Calu3 (cell line): ENCODE data around the gene ZDHHC1. TPM values are rescaled to one million over a fixed set of nuclear protein-coding genes. Genes with fewer than 3 reads are reported as not detected.
"Not testable (repeated sequence)": the region's sequence is repeated elsewhere in the genome, so short reads cannot be mapped to it uniquely, and the experiment has no call there.

Source experiments
- BruUV-seq: library from RNA; stranded (reverse); fragments of 400-500 nt; replicated peaks from 2 replicates; lab custom pipeline; 2021; lab: Mats Ljungman, UMichigan
- CTCF ChIA-PET: fragments of 300-600 bp; sonication (Branson Sonifier 250); formaldehyde crosslinking; loops from one replicate; lab custom pipeline; 2022; ENCODE audit warnings: antibody characterized with exemption; lab: Charles Lee
- DNase-seq: peaks from one replicate; pipeline ENCODE4 v3.0.0; 2022
- H3K27ac Mint-ChIP-seq: one replicate; pipeline ENCODE4 v1.8.0; 2022; ENCODE audit warnings: mixed read lengths; ENCODE audit not compliant: unreplicated experiment
- H3K27me3 Mint-ChIP-seq: one replicate; pipeline ENCODE4 v1.8.0; 2022; ENCODE audit warnings: mixed read lengths; ENCODE audit not compliant: unreplicated experiment
- H3K36me3 Mint-ChIP-seq: one replicate; pipeline ENCODE4 v1.8.0; 2022; ENCODE audit warnings: mild to moderate bottlenecking, moderate library complexity, mixed read lengths; ENCODE audit not compliant: insufficient read depth, unreplicated experiment
- H3K4me1 Mint-ChIP-seq: one replicate; pipeline ENCODE4 v1.8.0; 2022; ENCODE audit warnings: mild to moderate bottlenecking, low read depth, mixed read lengths; ENCODE audit not compliant: unreplicated experiment
- H3K4me3 Mint-ChIP-seq: one replicate; pipeline ENCODE4 v1.8.0; 2022; ENCODE audit warnings: mild to moderate bottlenecking, low read depth, moderate library complexity, mixed read lengths; ENCODE audit not compliant: unreplicated experiment
- H3K9me3 Mint-ChIP-seq: one replicate; pipeline ENCODE4 v1.8.0; 2022; ENCODE audit warnings: low read depth, mixed read lengths; ENCODE audit not compliant: unreplicated experiment
- intact Hi-C: fragments of 100-400 bp; cut with micrococcal nuclease; formaldehyde crosslinking; loops from one replicate; pipeline ENCODE4 v1.10.0; 2022; ENCODE audit not compliant: unreplicated experiment
- total RNA-seq: library from RNA; stranded (reverse); gene quantifications from 2 replicates; pipeline ENCODE4 v1.2.3, GENCODE V29; 2022
- TF ChIP-seq, protein P1 (sequence below): fragments of 200-600 bp; IDR thresholded peaks from one replicate; pipeline ENCODE4 v1.8.0; 2022; ENCODE audit warnings: antibody characterized with exemption; ENCODE audit not compliant: unreplicated experiment

Gene ZDHHC1
- total RNA-seq, 1 experiment from 2014 or later = 22.6 TPM

DNA sequence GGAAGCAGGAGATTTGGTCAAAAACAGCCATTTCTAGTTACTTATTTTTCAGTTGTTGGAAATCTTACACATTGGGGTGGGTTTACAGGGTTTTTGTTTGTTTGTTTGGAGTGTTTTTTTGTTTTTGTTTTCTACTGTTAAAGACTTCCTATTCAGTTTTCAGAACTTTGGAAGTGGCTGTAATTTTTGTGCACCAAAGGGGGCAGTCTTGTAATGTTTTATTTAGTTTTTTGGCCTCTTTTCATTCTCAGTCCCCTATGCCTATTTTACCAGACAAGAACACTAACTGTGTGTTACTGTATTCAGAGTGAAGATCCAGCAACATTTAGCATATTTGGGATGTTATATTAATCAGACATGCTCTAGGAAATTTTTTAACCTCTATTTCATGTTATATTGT is 43.6 kb downstream of the ZDHHC1 start:
- intact Hi-C loops = no loop called here
- Mint-ChIP-seq H3K27ac (no peak overlapping the region), H3K9me3 (no peaks in the 10 kb centered on the region), H3K36me3 (no peaks in the 10 kb centered on the region), H3K4me1 (peaks cover 16% of the 10 kb centered on the region), H3K4me3 (no peak overlapping the region), H3K27me3 (no peaks in the 10 kb centered on the region)
- no TSS peak for BruUV-seq
- no peak for DNase-seq
- CTCF ChIA-PET = interaction anchor here (0.6 to 1.6 kb wide), 3 partner anchors 12 to 61 kb away, joined by 3 to 4 read pairs (median 4); no protein-coding TSS in a partner anchor
- TF ChIP-seq, protein P1, sequence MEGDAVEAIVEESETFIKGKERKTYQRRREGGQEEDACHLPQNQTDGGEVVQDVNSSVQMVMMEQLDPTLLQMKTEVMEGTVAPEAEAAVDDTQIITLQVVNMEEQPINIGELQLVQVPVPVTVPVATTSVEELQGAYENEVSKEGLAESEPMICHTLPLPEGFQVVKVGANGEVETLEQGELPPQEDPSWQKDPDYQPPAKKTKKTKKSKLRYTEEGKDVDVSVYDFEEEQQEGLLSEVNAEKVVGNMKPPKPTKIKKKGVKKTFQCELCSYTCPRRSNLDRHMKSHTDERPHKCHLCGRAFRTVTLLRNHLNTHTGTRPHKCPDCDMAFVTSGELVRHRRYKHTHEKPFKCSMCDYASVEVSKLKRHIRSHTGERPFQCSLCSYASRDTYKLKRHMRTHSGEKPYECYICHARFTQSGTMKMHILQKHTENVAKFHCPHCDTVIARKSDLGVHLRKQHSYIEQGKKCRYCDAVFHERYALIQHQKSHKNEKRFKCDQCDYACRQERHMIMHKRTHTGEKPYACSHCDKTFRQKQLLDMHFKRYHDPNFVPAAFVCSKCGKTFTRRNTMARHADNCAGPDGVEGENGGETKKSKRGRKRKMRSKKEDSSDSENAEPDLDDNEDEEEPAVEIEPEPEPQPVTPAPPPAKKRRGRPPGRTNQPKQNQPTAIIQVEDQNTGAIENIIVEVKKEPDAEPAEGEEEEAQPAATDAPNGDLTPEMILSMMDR = peak; percentile 68

DNA sequence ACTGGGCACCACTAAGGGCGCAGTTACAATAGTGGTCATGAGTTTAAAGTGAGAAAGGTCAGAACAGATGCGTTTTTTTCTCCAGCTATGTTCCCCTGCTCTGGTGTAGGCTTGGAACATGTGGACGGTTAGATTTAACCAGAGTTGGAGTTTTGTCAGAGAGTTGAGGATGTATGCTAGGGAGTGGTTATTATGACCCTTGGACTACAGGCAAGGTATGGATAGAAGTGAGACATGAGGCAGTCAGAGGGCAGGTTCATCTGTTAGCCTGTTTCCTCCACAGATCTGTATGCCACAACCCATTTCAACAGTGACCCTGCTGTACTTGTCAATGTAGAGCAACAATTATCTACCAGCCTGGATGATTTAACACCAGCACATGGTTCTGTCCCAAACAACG is 45.6 kb downstream of the ZDHHC1 start:
- no peaks in the 10 kb centered on the region for H3K36me3 Mint-ChIP-seq
- H3K4me3 Mint-ChIP-seq = no peak overlapping the region
- no peak for DNase-seq
- BruUV-seq = no TSS peak
- H3K9me3 Mint-ChIP-seq = no peaks in the 10 kb centered on the region
- CTCF ChIA-PET = interaction anchor here (0.7 kb wide), 1 partner anchor 28 kb away, joined by 3 read pairs; no protein-coding TSS in a partner anchor
- H3K27ac Mint-ChIP-seq = no peak overlapping the region
- TF ChIP-seq, protein P1 = no peak
- H3K4me1 Mint-ChIP-seq = peaks cover 21% of the 10 kb centered on the region
- intact Hi-C loops = no loop called here
- H3K27me3 Mint-ChIP-seq = no peaks in the 10 kb centered on the region

DNA sequence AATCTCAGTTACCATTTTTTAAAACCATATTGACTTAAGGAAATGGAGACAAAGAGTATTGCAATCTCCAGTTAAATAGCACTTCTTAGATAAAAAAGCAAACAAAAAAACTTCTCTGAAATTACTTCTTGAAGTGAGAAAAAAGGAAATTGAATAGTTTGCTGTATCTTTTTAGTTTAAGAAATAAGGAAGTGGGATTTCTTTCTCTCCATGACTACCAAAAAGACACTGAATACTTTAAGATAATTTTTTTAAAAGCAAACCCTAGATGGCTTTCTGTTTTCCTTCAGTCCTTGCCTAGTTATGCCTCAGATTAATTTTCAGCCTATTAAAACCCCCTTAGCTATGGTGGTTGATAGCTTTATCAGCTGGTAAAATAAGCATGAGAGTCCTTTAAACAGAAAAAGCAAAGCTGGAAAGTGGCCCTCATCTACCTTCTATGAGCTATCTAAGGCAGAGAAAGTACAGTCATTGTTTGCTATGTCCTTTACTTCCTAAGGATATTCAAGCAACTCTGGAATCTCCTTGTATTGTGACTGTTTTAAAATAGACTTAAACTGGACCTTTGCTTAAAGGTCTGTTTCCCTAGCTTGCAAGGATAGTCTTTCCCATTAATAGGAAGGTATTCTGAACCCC is 51.6 kb downstream of the ZDHHC1 start:
- CTCF ChIA-PET = interaction anchor here (0.5 to 1.3 kb wide), 8 partner anchors 9 to 105 kb away, joined by 3 to 4 read pairs (median 3); partner anchors contain the start of genes KCTD19 and LRRC36
- H3K27ac Mint-ChIP-seq = peak overlapping the region; percentile 78
- H3K4me3 Mint-ChIP-seq = no peak overlapping the region
- peaks cover 9% of the 10 kb centered on the region for H3K36me3 Mint-ChIP-seq
- H3K4me1 Mint-ChIP-seq = peaks cover 43% of the 10 kb centered on the region
- TF ChIP-seq, protein P1 = no peak
- H3K27me3 Mint-ChIP-seq = no peaks in the 10 kb centered on the region
- no peaks in the 10 kb centered on the region for H3K9me3 Mint-ChIP-seq
- BruUV-seq = no TSS peak
- no peak for DNase-seq
- intact Hi-C loops = loop anchor here (5.0 kb wide), 2 partner anchors 33 to 37 kb away; partner anchors contain the start of genes KCTD19 and LRRC36

DNA sequence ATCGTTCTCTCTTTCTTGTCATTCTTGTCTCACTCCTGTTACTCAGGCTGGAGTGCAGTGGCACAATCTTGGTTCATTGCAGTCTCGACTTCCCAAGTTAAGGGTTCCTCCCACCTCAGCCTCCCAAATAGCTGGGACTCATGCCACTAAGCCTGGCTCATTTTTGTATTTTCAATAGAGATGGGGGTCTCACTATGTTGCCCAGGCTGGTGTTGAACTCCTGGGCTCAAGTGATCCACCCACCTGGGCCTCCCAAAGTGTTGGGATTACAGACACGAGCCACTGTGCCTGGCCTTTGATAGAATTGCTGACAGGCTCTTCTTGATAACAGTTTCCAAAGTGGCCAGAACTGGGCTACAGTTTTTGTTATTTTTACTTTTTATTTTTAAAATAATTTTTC is 55.2 kb downstream of the ZDHHC1 start:
- Mint-ChIP-seq H3K36me3 (peaks cover 9% of the 10 kb centered on the region), H3K9me3 (no peaks in the 10 kb centered on the region), H3K27me3 (no peaks in the 10 kb centered on the region), H3K4me1 (peaks cover 61% of the 10 kb centered on the region), H3K27ac (no peak overlapping the region), H3K4me3 (no peak overlapping the region)
- DNase-seq = no peak
- BruUV-seq = no TSS peak
- intact Hi-C loops = loop anchor here (5.0 kb wide), 2 partner anchors 34 to 36 kb away; partner anchors contain the start of genes KCTD19 and LRRC36
- CTCF ChIA-PET = no interaction called here
- TF ChIP-seq, protein P1 = no peak

DNA sequence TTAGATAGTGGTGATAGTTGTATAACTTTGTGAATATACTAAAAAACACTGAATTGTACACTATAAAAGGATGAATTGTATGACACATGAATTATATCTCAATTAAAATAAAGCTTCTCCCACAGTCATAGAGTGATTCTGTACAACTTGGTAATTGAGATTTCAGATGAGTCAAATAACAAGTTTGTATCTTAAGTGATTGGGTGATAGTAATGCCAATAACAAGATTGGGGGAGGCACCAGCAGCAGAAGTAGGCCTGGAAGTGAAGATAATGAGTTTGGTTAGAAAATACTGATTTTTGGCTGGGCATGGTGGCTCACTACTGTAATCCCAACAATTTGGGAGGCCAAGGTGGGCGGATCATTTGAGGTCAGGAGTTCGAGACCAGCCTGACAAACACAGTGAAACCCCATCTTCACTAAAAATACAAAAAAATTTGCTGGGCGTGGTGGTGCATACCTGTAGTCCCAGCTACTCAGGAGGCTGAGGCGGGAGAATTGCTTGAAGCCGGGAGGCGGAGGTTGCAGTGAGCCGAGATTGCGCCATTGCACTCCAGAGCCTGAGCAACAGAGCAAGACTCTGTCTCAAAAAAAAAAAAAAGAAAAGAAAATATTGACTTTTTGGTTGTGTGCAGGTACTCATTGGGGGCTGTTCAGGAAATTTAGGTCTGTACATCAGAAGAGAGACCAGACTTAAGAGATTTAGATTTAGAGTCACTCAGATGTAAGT is 56.6 kb downstream of the ZDHHC1 start:
- CTCF ChIA-PET, H3K27ac Mint-ChIP-seq, H3K4me3 Mint-ChIP-seq, H3K9me3 Mint-ChIP-seq, H3K27me3 Mint-ChIP-seq, BruUV-seq, H3K36me3 Mint-ChIP-seq, DNase-seq: not testable (repeated sequence)
- intact Hi-C loops = loop anchor here (5.0 kb wide), 2 partner anchors 32 to 38 kb away; partner anchors contain the start of genes KCTD19 and LRRC36
- H3K4me1 Mint-ChIP-seq = peaks cover 50% of the 10 kb centered on the region
